Lower leg skin (tissue), 3 donors: ENCODE measurements around the gene RERE.

Source experiments
- CTCF ChIP-seq, 3 donors: fragments of 450-650 bp; IDR thresholded peaks; one replicate each; pipeline ENCODE4 v1.5.1; 2016; ENCODE audit warnings: antibody characterized with exemption in 3 of 3, mild to moderate bottlenecking in 3 of 3, moderate library complexity in 2 of 3
- POLR2A ChIP-seq, 2 donors: fragments of 450-650 bp; IDR thresholded peaks; one replicate each; pipeline ENCODE4 v1.6.1; 2016 to 2017; ENCODE audit warnings: antibody characterized with exemption in 2 of 2, mild to moderate bottlenecking in 1 of 2, moderate library complexity in 1 of 2

DNA sequence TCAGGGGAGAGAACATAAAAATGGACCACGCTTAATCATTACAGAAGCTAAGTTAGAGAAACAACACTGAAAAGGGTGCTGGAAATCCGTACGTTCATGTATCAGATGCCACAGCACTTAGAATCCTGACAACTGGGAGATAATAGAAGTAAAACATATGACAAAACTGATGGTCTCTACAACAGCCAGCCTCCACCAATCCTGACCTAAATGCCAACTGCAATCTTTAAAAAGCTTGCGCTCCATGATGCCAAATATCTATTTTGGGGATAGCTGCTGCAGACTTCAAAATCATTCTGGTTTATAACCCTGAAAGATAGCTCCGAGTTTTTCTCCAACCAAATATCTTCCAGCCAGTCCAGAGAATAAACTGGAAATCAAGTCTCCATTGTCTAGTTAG is 178.3 kb downstream of the RERE start:
- TF ChIP-seq CTCF (IDR thresholded peaks at IDR 0.05) (no peak), POLR2A (IDR thresholded peaks at IDR 0.05) (no peak)
